ENCODE measurements around the gene B3GNT2. TPM values are rescaled to one million over a fixed set of nuclear protein-coding genes. Genes with fewer than 3 reads are reported as not detected.

The B3GNT2 gene
- total and polyA plus RNA-seq, 2 experiments from 2014 or later, result 35.5 to 70.4 TPM

GRCh38 chr2:62250239-62250638 is 54.3 kb downstream of the B3GNT2 start (continued):
- TF ChIP-seq, protein P1, sequence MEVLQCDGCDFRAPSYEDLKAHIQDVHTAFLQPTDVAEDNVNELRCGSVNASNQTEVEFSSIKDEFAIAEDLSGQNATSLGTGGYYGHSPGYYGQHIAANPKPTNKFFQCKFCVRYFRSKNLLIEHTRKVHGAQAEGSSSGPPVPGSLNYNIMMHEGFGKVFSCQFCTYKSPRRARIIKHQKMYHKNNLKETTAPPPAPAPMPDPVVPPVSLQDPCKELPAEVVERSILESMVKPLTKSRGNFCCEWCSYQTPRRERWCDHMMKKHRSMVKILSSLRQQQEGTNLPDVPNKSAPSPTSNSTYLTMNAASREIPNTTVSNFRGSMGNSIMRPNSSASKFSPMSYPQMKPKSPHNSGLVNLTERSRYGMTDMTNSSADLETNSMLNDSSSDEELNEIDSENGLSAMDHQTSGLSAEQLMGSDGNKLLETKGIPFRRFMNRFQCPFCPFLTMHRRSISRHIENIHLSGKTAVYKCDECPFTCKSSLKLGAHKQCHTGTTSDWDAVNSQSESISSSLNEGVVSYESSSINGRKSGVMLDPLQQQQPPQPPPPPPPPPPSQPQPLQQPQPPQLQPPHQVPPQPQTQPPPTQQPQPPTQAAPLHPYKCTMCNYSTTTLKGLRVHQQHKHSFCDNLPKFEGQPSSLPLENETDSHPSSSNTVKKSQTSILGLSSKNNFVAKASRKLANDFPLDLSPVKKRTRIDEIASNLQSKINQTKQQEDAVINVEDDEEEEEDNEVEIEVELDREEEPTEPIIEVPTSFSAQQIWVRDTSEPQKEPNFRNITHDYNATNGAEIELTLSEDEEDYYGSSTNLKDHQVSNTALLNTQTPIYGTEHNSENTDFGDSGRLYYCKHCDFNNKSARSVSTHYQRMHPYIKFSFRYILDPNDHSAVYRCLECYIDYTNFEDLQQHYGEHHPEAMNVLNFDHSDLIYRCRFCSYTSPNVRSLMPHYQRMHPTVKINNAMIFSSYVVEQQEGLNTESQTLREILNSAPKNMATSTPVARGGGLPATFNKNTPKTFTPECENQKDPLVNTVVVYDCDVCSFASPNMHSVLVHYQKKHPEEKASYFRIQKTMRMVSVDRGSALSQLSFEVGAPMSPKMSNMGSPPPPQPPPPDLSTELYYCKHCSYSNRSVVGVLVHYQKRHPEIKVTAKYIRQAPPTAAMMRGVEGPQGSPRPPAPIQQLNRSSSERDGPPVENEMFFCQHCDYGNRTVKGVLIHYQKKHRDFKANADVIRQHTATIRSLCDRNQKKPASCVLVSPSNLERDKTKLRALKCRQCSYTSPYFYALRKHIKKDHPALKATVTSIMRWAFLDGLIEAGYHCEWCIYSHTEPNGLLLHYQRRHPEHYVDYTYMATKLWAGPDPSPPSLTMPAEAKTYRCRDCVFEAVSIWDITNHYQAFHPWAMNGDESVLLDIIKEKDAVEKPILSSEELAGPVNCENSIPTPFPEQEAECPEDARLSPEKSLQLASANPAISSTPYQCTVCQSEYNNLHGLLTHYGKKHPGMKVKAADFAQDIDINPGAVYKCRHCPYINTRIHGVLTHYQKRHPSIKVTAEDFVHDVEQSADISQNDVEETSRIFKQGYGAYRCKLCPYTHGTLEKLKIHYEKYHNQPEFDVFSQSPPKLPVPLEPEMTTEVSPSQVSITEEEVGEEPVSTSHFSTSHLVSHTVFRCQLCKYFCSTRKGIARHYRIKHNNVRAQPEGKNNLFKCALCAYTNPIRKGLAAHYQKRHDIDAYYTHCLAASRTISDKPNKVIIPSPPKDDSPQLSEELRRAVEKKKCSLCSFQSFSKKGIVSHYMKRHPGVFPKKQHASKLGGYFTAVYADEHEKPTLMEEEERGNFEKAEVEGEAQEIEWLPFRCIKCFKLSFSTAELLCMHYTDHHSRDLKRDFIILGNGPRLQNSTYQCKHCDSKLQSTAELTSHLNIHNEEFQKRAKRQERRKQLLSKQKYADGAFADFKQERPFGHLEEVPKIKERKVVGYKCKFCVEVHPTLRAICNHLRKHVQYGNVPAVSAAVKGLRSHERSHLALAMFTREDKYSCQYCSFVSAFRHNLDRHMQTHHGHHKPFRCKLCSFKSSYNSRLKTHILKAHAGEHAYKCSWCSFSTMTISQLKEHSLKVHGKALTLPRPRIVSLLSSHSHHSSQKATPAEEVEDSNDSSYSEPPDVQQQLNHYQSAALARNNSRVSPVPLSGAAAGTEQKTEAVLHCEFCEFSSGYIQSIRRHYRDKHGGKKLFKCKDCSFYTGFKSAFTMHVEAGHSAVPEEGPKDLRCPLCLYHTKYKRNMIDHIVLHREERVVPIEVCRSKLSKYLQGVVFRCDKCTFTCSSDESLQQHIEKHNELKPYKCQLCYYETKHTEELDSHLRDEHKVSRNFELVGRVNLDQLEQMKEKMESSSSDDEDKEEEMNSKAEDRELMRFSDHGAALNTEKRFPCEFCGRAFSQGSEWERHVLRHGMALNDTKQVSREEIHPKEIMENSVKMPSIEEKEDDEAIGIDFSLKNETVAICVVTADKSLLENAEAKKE (CRISPR knock-in tag; IDR thresholded peaks at IDR 0.05), result no peak
- TF ChIP-seq ETS1 (IDR thresholded peaks at IDR 0.05) (no peak), STAT1 (IDR thresholded peaks at IDR 0.05; ENCODE audit: unreplicated experiment) (no peak)

- Mint-ChIP-seq H3K4me3 (no peak overlapping the region), H3K36me3 (ENCODE audit: low read depth) (no peaks in the 10 kb centered on the region), H3K9me3 (no peaks in the 10 kb centered on the region), H3K27me3 (ENCODE audit: insufficient read depth, low read depth, poor library complexity) (peaks cover 2% of the 10 kb centered on the region), H3K4me1 (no peaks in the 10 kb centered on the region), H3K27ac (no peak overlapping the region)
- Histone ChIP-seq H4K20me1 (replicated peaks; ENCODE audit: insufficient read depth) (no peaks in the 10 kb centered on the region), H3K36me3 (ENCODE audit: insufficient read depth) (no peaks in the 10 kb centered on the region), H3K79me2 (replicated peaks; ENCODE audit: insufficient read depth) (no peaks in the 10 kb centered on the region), H3K27me3 (ENCODE audit: insufficient read depth) (no peaks in the 10 kb centered on the region), H3K4me1 (ENCODE audit: insufficient read depth) (no peaks in the 10 kb centered on the region), H3K27ac (ENCODE audit: low read depth) (no peak overlapping the region), H3K4me3 (no peak overlapping the region), H3F3A (replicated peaks; ENCODE audit: low read depth) (no peaks in the 10 kb centered on the region), H2AFZ (no peak overlapping the region), H3K4me2 (no peak overlapping the region), H3K9me2 (ENCODE audit: insufficient read depth) (no peaks in the 10 kb centered on the region; the same call in 1 of the 2 replicates)
- ATAC-seq (no peak), DNase-seq (ENCODE audit: low spot score) (no peak)
- TF ChIP-seq POLR2AphosphoS5 (IDR thresholded peaks at IDR 0.05; ENCODE audit: low read depth) (no peak), EZH2 (IDR thresholded peaks at IDR 0.05; ENCODE audit: low read depth, unreplicated experiment) (no peak), ETS1 (IDR thresholded peaks at IDR 0.05) (no peak), NANOG (IDR thresholded peaks at IDR 0.05; ENCODE audit: borderline replicate concordance) (no peak)
- TF ChIP-seq, protein P2, sequence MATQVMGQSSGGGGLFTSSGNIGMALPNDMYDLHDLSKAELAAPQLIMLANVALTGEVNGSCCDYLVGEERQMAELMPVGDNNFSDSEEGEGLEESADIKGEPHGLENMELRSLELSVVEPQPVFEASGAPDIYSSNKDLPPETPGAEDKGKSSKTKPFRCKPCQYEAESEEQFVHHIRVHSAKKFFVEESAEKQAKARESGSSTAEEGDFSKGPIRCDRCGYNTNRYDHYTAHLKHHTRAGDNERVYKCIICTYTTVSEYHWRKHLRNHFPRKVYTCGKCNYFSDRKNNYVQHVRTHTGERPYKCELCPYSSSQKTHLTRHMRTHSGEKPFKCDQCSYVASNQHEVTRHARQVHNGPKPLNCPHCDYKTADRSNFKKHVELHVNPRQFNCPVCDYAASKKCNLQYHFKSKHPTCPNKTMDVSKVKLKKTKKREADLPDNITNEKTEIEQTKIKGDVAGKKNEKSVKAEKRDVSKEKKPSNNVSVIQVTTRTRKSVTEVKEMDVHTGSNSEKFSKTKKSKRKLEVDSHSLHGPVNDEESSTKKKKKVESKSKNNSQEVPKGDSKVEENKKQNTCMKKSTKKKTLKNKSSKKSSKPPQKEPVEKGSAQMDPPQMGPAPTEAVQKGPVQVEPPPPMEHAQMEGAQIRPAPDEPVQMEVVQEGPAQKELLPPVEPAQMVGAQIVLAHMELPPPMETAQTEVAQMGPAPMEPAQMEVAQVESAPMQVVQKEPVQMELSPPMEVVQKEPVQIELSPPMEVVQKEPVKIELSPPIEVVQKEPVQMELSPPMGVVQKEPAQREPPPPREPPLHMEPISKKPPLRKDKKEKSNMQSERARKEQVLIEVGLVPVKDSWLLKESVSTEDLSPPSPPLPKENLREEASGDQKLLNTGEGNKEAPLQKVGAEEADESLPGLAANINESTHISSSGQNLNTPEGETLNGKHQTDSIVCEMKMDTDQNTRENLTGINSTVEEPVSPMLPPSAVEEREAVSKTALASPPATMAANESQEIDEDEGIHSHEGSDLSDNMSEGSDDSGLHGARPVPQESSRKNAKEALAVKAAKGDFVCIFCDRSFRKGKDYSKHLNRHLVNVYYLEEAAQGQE (IDR thresholded peaks at IDR 0.05; ENCODE audit: unreplicated experiment), result no peak
Measured at GRCh38 chr2:62254424-62255266, 58.7 kb downstream of the B3GNT2 start.
